HepG2 (cell line): ENCODE data around the gene EIF4A3. TPM values are rescaled to one million over a fixed set of nuclear protein-coding genes. Genes with fewer than 3 reads are reported as not detected.

Source experiments
- ATAC-seq: fragments of 200-7000 bp; cut with Tn5 transposase; 3 replicates; pipeline ENCODE4 v1.9.1; 2020; ENCODE audit warnings: mild to moderate bottlenecking, moderate library complexity
- BruUV-seq: library from RNA; stranded (reverse); fragments of 400-500 nt; replicated peaks from 2 replicates; lab custom pipeline; 2021; lab: Mats Ljungman, UMichigan
- CTCF ChIA-PET: fragments of 300-600 bp; formaldehyde crosslinking; extraction: SDS; loops from one replicate; lab custom pipeline; 2021; ENCODE audit warnings: low total read pairs, inconsistent platforms, low intra/inter-chr PET ratio; lab: Yijun Ruan, JAX
- POLR2A ChIA-PET: fragments of 350-600 bp; sonication (Branson Sonifier 250); formaldehyde crosslinking; loops from one replicate; lab custom pipeline; 2020; ENCODE audit warnings: antibody characterized with exemption, inconsistent platforms; lab: Yijun Ruan, JAX
- DNase-seq: peaks from one replicate; pipeline ENCODE4 v3.0.0-alpha.2; 2015; ENCODE audit warnings: low spot score
- FAIRE-seq: peaks from 3 replicates; lab custom pipeline; 2011; peaks lifted over from hg19 to GRCh38; lab: Jason Lieb, UNC
- H2AFZ ChIP-seq: one replicate; pipeline ENCODE4 v1.6.1; 2011; ENCODE audit warnings: low read length, inconsistent platforms
- H3K27ac ChIP-seq: fragments of 300-600 bp; 3 replicates; pipeline ENCODE4 v1.8.0; 2011; ENCODE audit warnings: mixed run types, mild to moderate bottlenecking, mixed read lengths, low read length, inconsistent platforms; ENCODE audit not compliant: insufficient read depth; ENCODE audit errors: extremely low read length
- H3K27me3 ChIP-seq, 2 experiments: fragments of 200-600 bp in 1 of 2; 2 replicates in 1 of 2; 3 replicates in 1 of 2; pipeline versions ENCODE4 v1.6.0 to v1.8.0; 2011; ENCODE audit warnings: low read length in 2 of 2, mild to moderate bottlenecking in 2 of 2, moderate library complexity in 2 of 2, inconsistent platforms in 1 of 2; ENCODE audit not compliant: insufficient read depth in 2 of 2, control insufficient read depth in 1 of 2
- H3K36me3 ChIP-seq, 2 experiments: fragments of 200-600 bp in 1 of 2; replicated peaks in 1 of 2; 2 replicates in 1 of 2; 3 replicates in 1 of 2; pipeline versions ENCODE4 v1.5.1 to v1.8.0; 2011; ENCODE audit warnings: low read length in 2 of 2, inconsistent platforms in 1 of 2; ENCODE audit not compliant: insufficient read depth in 2 of 2, control insufficient read depth in 1 of 2
- H3K4me1 ChIP-seq: 2 replicates; pipeline ENCODE4 v1.5.1; 2012; ENCODE audit warnings: low read length, inconsistent platforms; ENCODE audit not compliant: insufficient read depth
- H3K4me2 ChIP-seq: 2 replicates; pipeline ENCODE4 v1.6.0; 2011; ENCODE audit warnings: low read depth, low read length, inconsistent platforms
- H3K4me3 ChIP-seq, 3 experiments: fragments of 200-600 bp in 1 of 3; sonication (generic), shearing (Covaris generic) in 1 of 3; replicated peaks in 1 of 3; 2 replicates each; pipeline ENCODE4 v1.5.1; 2011 to 2016; ENCODE audit warnings: low read length in 3 of 3, inconsistent platforms in 2 of 3, low read depth in 2 of 3, mild to moderate bottlenecking in 2 of 3, control low read depth in 1 of 3, mixed read lengths in 1 of 3; ENCODE audit not compliant: insufficient read depth in 1 of 3
- H3K79me2 ChIP-seq: one replicate; pipeline ENCODE4 v1.6.1; 2011; ENCODE audit warnings: low read length, inconsistent platforms; ENCODE audit not compliant: insufficient read depth
- H3K9ac ChIP-seq: 2 replicates; pipeline ENCODE4 v1.6.0; 2011; ENCODE audit warnings: mild to moderate bottlenecking, low read depth, low read length, inconsistent platforms; ENCODE audit not compliant: insufficient read depth
- H3K9me3 ChIP-seq: 2 replicates; pipeline ENCODE4 v1.5.1; 2012; ENCODE audit warnings: mild to moderate bottlenecking, low read length
- H4K20me1 ChIP-seq: 2 replicates; pipeline ENCODE4 v1.6.0; 2011; ENCODE audit warnings: inconsistent platforms, mild to moderate bottlenecking, low read length, moderate library complexity; ENCODE audit not compliant: insufficient read depth
- ATF6 ChIP-seq: sonication (generic); formaldehyde crosslinking; conservative IDR thresholded peaks from 2 replicates; pipeline ENCODE4 v1.4.0; 2020; ENCODE audit warnings: missing genetic modification reagents
- HINFP ChIP-seq: sonication (generic); formaldehyde crosslinking; IDR thresholded peaks from 2 replicates; pipeline ENCODE4 v1.4.0; 2020; ENCODE audit warnings: low read depth, mild to moderate bottlenecking, missing genetic modification reagents
- HOXA3 ChIP-seq: sonication (generic); formaldehyde crosslinking; IDR thresholded peaks from 2 replicates; pipeline ENCODE4 v1.5.0; 2020; ENCODE audit warnings: missing genetic modification reagents
- SNAI1 ChIP-seq: sonication (generic); formaldehyde crosslinking; IDR thresholded peaks from 2 replicates; pipeline ENCODE4 v1.5.0; 2020; ENCODE audit warnings: mild to moderate bottlenecking, missing genetic modification reagents, borderline replicate concordance
- SPEN ChIP-seq: sonication (generic); formaldehyde crosslinking; IDR thresholded peaks from 2 replicates; pipeline ENCODE4 v1.5.1; 2020; ENCODE audit warnings: low read depth, mild to moderate bottlenecking, missing genetic modification reagents
- TSC22D2 ChIP-seq: sonication (generic); formaldehyde crosslinking; IDR thresholded peaks from 2 replicates; pipeline ENCODE4 v1.5.1; 2020; ENCODE audit warnings: missing genetic modification reagents, mild to moderate bottlenecking, borderline replicate concordance
- ZKSCAN8 ChIP-seq: IDR thresholded peaks from 2 replicates; pipeline ENCODE4 v1.6.1; 2016; ENCODE audit warnings: borderline replicate concordance, missing genetic modification reagents, missing compliant biosample characterization
- ZNF367 ChIP-seq: sonication (generic); formaldehyde crosslinking; IDR thresholded peaks from 2 replicates; pipeline ENCODE4 v1.4.0; 2020; ENCODE audit warnings: missing genetic modification reagents, borderline replicate concordance
- ZNF460 ChIP-seq: sonication (generic); formaldehyde crosslinking; IDR thresholded peaks from 2 replicates; pipeline ENCODE4 v1.5.1; 2020; ENCODE audit warnings: missing genetic modification reagents, mild to moderate bottlenecking, borderline replicate concordance
- WGBS: methylation state at CpG from one replicate; pipeline ENCODE4 v1.1.6; 2017; ENCODE audit warnings: low lambda C conversion rate; 5-methylcytosine and 5-hydroxymethylcytosine counted together
- in situ Hi-C: cut with HindIII; loops from 2 replicates; pipeline ENCODE4 v1.10.0; 2017; ENCODE audit warnings: low pct_unique_long_range_greater_than_20kb; ENCODE audit not compliant: extremely low pct_ligation_motif_present
- intact Hi-C: fragments of 100-400 bp; cut with micrococcal nuclease; formaldehyde crosslinking; loops from one replicate; pipeline ENCODE4 v1.10.0; 2022; ENCODE audit not compliant: unreplicated experiment
- polyA plus RNA-seq, 8 experiments: library from polyadenylated mRNA; depleted of rRNA in 3 of 8; stranded (reverse) in 7 of 8; unstranded in 1 of 8; fragments of >200 nt; fragmentation: Illumina TruSeq in 4 of 8; extraction: Trizol in 4 of 8; gene quantifications; 2 replicates each; pipeline versions ENCODE4 v1.2.1 to v1.2.3, GENCODE V29; 2011 to 2016; ENCODE audit warnings: low read depth in 4 of 8, missing spikeins in 1 of 8, mixed read lengths in 1 of 8; ENCODE audit not compliant: insufficient read depth in 1 of 8
- total RNA-seq, 5 experiments: library from RNA; depleted of rRNA; stranded (reverse); fragments of >200 nt; fragmentation: Illumina TruSeq; extraction: Trizol; gene quantifications; 2 replicates each; pipeline ENCODE4 v1.2.3, GENCODE V29; 2016; ENCODE audit warnings: low read depth in 1 of 5

The EIF4A3 gene
- total and polyA plus RNA-seq, 2 of the 13 experiments (the other 11 are each of a cell fraction or from before 2014, with no cell fraction given), result 145 to 187 TPM

DNA sequence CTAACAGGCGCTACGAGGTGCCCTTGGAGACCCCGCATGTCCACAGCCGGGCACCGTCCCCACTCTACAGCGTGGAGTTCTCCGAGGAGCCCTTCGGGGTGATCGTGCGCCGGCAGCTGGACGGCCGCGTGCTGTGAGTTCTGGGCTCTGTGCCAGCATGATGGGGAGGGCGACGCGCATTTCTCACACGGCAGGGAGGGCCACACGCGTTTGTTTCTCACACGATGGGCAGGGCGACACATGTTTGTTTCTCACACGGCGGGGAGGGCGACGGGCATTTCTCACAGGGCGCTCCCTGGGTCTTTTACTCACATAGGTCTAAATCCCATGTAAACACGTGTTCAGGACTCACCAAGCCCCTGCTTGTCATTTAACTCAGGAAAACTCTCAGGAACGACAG lies 41.2 kb downstream of the EIF4A3 start:
- intact Hi-C loops, result no loop called here
- Histone ChIP-seq H3K4me3 (no peak overlapping the region), H3K27me3 (no peaks in the 10 kb centered on the region; a peak in 1 of 5 replicates), H3K4me1 (peaks cover 21% of the 10 kb centered on the region), H3K79me2 (peaks cover 9% of the 10 kb centered on the region), H3K27ac (no peak overlapping the region), H3K9ac (no peak overlapping the region), H3K4me2 (no peak overlapping the region), H4K20me1 (no peaks in the 10 kb centered on the region)
- BruUV-seq, result no TSS peak
- ChIA-PET POLR2A (interaction anchor here (1.0 kb wide), 1 partner anchor 18 kb away, joined by 4 read pairs; no protein-coding TSS in a partner anchor), CTCF (no interaction called here)
- DNase-seq, result no peak
- no peak for ATAC-seq
- no peak for TF ChIP-seq ZKSCAN8 (CRISPR knock-in tag)
- 0 out of 2 replicates have a peak, but pooled peaks have one; percentile 14 for TF ChIP-seq HOXA3 (CRISPR knock-in tag)
- TF ChIP-seq, all 625 proteins: peak for 1
- H3K9me3 ChIP-seq, result no peaks in the 10 kb centered on the region
- in situ Hi-C loops, result no loop called here
- 93% methylated on average over 29 of the region's 29 CpGs for WGBS
- no peak for FAIRE-seq
- H3K36me3 ChIP-seq, result no peaks in the 10 kb centered on the region; a peak in 1 of 5 replicates
- H2AFZ ChIP-seq, result no peak overlapping the region

GRCh38 chr17:80104956-80105375 lies 42.0 kb downstream of the EIF4A3 start:
- no peaks in the 10 kb centered on the region for H3K9me3 ChIP-seq
- H3K4me2 ChIP-seq, result no peak overlapping the region
- no peaks in the 10 kb centered on the region; a peak in 1 of 5 replicates for H3K36me3 ChIP-seq
- no TSS peak for BruUV-seq
- no peak for FAIRE-seq
- H3K27me3 ChIP-seq, result peaks cover 0 to 3% of the 10 kb centered on the region in 2 experiments; a peak in 1 of 5 replicates
- H4K20me1 ChIP-seq, result no peaks in the 10 kb centered on the region
- H3K27ac ChIP-seq, result no peak overlapping the region
- no peak for DNase-seq
- 96% methylated on average over 17 of the region's 18 CpGs for WGBS
- H3K9ac ChIP-seq, result no peak overlapping the region
- H3K79me2 ChIP-seq, result peaks cover 9% of the 10 kb centered on the region
- no peak for ATAC-seq
- H3K4me1 ChIP-seq, result peaks cover 29% of the 10 kb centered on the region
- intact Hi-C loops (no loop called here), in situ Hi-C loops (no loop called here)
- no peak overlapping the region for H3K4me3 ChIP-seq
- no peak overlapping the region for H2AFZ ChIP-seq
- POLR2A ChIA-PET, result no interaction called here
- CTCF ChIA-PET, result no interaction called here
- TF ChIP-seq HINFP, result no peak
- no peak for TF ChIP-seq SNAI1 (CRISPR knock-in tag)
- TF ChIP-seq ATF6, result no peak
- TF ChIP-seq SPEN (CRISPR knock-in tag), result no peak
- no peak for TF ChIP-seq ZNF460 (CRISPR knock-in tag)
- TF ChIP-seq ZNF367, result no peak
- TF ChIP-seq TSC22D2 (CRISPR knock-in tag), result no peak
